Muscle of back (tissue), 11 donors: ENCODE measurements around the gene OVAAL. TPM values are rescaled to one million over a fixed set of nuclear protein-coding genes. Genes with fewer than 3 reads are reported as not detected.

Experiments
- DNase-seq, 3 donors: peaks; one replicate each; pipeline versions ENCODE4 v3.0.0 to v3.0.0-alpha.2; 2013
- polyA plus RNA-seq, 10 donors: library from polyadenylated mRNA; unstranded; fragments of 120-200 nt; gene quantifications; one replicate each; pipeline ENCODE4 v1.2.1, GENCODE V29; 2013; ENCODE audit not compliant: insufficient read length in 10 of 10

The OVAAL gene
- polyA plus RNA-seq, 10 donors, result not detected

- no peak for DNase-seq
Observed at GRCh38 chr1:180606155-180606554, 47.4 kb downstream of the OVAAL start.

GRCh38 chr1:180609643-180610555 lies 51.1 kb downstream of the OVAAL start:
- DNase-seq, result no peak

- DNase-seq, result no peak
Observed at GRCh38 chr1:180610556-180611015, 51.8 kb downstream of the OVAAL start.

GRCh38 chr1:180611016-180611930 lies 52.5 kb downstream of the OVAAL start:
- DNase-seq, result no peak

- DNase-seq, result no peak
Observed at GRCh38 chr1:180612632-180613031, 53.9 kb downstream of the OVAAL start.

GRCh38 chr1:180614730-180615129 lies 56.0 kb downstream of the OVAAL start:
- no peak for DNase-seq

GRCh38 chr1:180615493-180616290 lies 56.9 kb downstream of the OVAAL start:
- DNase-seq, result no peak

Other genes starting within 250 kb of the OVAAL start
- 10 to 100 TPM; 39.9 to 53.6 (median 49.5) TPM for gene ACBD6, start 56.4 kb upstream of the OVAAL start, polyA plus RNA-seq
- gene XPR1, start 73.1 kb downstream of the OVAAL start, polyA plus RNA-seq, result 10 to 100 TPM in 6 of 10 donors, 1 to 10 TPM in 4; 9.0 to 12.7 (median 11.1) TPM